ENCODE measurements around the gene FAM114A2. TPM values are rescaled to one million over a fixed set of nuclear protein-coding genes. Genes with fewer than 3 reads are reported as not detected.

The FAM114A2 gene
- total and polyA plus RNA-seq, 2 donors (not counting 1 experiment from before 2014, with no cell fraction given): 28.0 to 33.9 TPM

- H2AFZ ChIP-seq (ENCODE audit: low read length): no peak overlapping the region
- H3K9ac ChIP-seq (ENCODE audit: insufficient read depth, low read length): no peak overlapping the region
- H3K36me3 ChIP-seq (ENCODE audit: control insufficient read depth, insufficient read depth, low read length): no peaks in the 10 kb centered on the region
- no peak overlapping the region for H3K27ac ChIP-seq (ENCODE audit: insufficient read depth, low read length)
- no peaks in the 10 kb centered on the region for H4K20me1 ChIP-seq (ENCODE audit: control insufficient read depth, extremely low read depth, insufficient read depth, low read length)
- no peak for TF ChIP-seq EZH2 (IDR thresholded peaks at IDR 0.05; ENCODE audit: low read length, missing control alignments)
- TF ChIP-seq, protein P1, sequence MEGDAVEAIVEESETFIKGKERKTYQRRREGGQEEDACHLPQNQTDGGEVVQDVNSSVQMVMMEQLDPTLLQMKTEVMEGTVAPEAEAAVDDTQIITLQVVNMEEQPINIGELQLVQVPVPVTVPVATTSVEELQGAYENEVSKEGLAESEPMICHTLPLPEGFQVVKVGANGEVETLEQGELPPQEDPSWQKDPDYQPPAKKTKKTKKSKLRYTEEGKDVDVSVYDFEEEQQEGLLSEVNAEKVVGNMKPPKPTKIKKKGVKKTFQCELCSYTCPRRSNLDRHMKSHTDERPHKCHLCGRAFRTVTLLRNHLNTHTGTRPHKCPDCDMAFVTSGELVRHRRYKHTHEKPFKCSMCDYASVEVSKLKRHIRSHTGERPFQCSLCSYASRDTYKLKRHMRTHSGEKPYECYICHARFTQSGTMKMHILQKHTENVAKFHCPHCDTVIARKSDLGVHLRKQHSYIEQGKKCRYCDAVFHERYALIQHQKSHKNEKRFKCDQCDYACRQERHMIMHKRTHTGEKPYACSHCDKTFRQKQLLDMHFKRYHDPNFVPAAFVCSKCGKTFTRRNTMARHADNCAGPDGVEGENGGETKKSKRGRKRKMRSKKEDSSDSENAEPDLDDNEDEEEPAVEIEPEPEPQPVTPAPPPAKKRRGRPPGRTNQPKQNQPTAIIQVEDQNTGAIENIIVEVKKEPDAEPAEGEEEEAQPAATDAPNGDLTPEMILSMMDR (conservative IDR thresholded peaks at IDR 0.05 in 1 of 2, IDR thresholded peaks at IDR 0.05 in 1 of 2; ENCODE audit: low read depth in 1 of 2, low read length in 2 of 2): no peak
- H3K9me3 ChIP-seq (ENCODE audit: control insufficient read depth, insufficient read depth, low read depth, low read length): no peaks in the 10 kb centered on the region
- no peak overlapping the region for H3K4me2 ChIP-seq (ENCODE audit: extremely low read depth, insufficient read depth, low read length)
- DNase-seq (ENCODE audit: low read depth in 2 of 2): no peak
- H3K4me3 ChIP-seq (replicated peaks in 1 of 4; ENCODE audit: control extremely low read depth in 1 of 4, insufficient read depth in 1 of 4, low read depth in 3 of 4, low read length in 4 of 4): no peak overlapping the region
- no peaks in the 10 kb centered on the region for H3K27me3 ChIP-seq (ENCODE audit: control insufficient read depth, insufficient read depth, low read length)
- no peaks in the 10 kb centered on the region for H3K4me1 ChIP-seq (ENCODE audit: control insufficient read depth, extremely low read depth, insufficient read depth, low read length)
- no peaks in the 10 kb centered on the region for H3K79me2 ChIP-seq (ENCODE audit: control insufficient read depth, insufficient read depth, low read length)
These were observed 85.3 kb downstream of the FAM114A2 start for GRCh38 chr5:153953411-153953810.

GRCh38 chr5:153952893-153953292, 85.8 kb downstream of the FAM114A2 start:
- no peak overlapping the region for H3K27ac ChIP-seq (ENCODE audit: insufficient read depth, low read length)
- no peaks in the 10 kb centered on the region for H3K9me3 ChIP-seq (ENCODE audit: control insufficient read depth, insufficient read depth, low read depth, low read length)
- H3K4me1 ChIP-seq (ENCODE audit: control insufficient read depth, extremely low read depth, insufficient read depth, low read length): no peaks in the 10 kb centered on the region
- no peaks in the 10 kb centered on the region for H3K79me2 ChIP-seq (ENCODE audit: control insufficient read depth, insufficient read depth, low read length)
- no peak overlapping the region for H3K4me2 ChIP-seq (ENCODE audit: extremely low read depth, insufficient read depth, low read length)
- H3K9ac ChIP-seq (ENCODE audit: insufficient read depth, low read length): no peak overlapping the region
- H4K20me1 ChIP-seq (ENCODE audit: control insufficient read depth, extremely low read depth, insufficient read depth, low read length): no peaks in the 10 kb centered on the region
- TF ChIP-seq EZH2 (IDR thresholded peaks at IDR 0.05; ENCODE audit: low read length, missing control alignments): no peak
- TF ChIP-seq, protein P1 (conservative IDR thresholded peaks at IDR 0.05 in 1 of 2, IDR thresholded peaks at IDR 0.05 in 1 of 2; ENCODE audit: low read depth in 1 of 2, low read length in 2 of 2): no peak
- peak; percentile 4 to 18 for DNase-seq (ENCODE audit: low read depth in 2 of 2)
- H3K4me3 ChIP-seq (replicated peaks in 1 of 4; ENCODE audit: control extremely low read depth in 1 of 4, insufficient read depth in 1 of 4, low read depth in 3 of 4, low read length in 4 of 4): no peak overlapping the region
- no peak overlapping the region for H2AFZ ChIP-seq (ENCODE audit: low read length)
- H3K36me3 ChIP-seq (ENCODE audit: control insufficient read depth, insufficient read depth, low read length): no peaks in the 10 kb centered on the region
- no peaks in the 10 kb centered on the region for H3K27me3 ChIP-seq (ENCODE audit: control insufficient read depth, insufficient read depth, low read length)

DNA sequence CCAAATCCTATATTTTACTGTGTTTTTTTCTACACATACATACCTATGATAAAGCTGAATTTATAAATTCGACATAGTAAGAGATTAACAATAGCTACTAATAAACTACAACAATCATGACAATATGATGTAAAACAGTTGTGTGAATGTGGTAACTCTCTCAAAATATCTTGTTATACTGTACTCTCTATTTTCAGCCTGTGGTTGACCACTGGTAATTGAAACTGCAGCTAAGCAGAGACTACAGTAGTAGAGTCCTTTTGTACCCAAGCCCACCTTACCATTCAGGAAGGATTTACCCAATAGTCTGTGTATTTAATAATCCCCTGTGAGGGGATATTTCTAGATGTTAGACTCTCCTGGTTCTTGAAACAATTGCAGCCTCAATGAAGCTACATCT, 86.7 kb downstream of the FAM114A2 start:
- H3K9ac ChIP-seq (ENCODE audit: insufficient read depth, low read length): no peak overlapping the region
- H3K4me3 ChIP-seq (replicated peaks in 1 of 4; ENCODE audit: control extremely low read depth in 1 of 4, insufficient read depth in 1 of 4, low read depth in 3 of 4, low read length in 4 of 4): no peak overlapping the region
- no peak for TF ChIP-seq EZH2 (IDR thresholded peaks at IDR 0.05; ENCODE audit: low read length, missing control alignments)
- H2AFZ ChIP-seq (ENCODE audit: low read length): no peak overlapping the region
- no peak for DNase-seq (ENCODE audit: low read depth in 2 of 2)
- H3K36me3 ChIP-seq (ENCODE audit: control insufficient read depth, insufficient read depth, low read length): no peaks in the 10 kb centered on the region
- no peaks in the 10 kb centered on the region for H3K27me3 ChIP-seq (ENCODE audit: control insufficient read depth, insufficient read depth, low read length)
- no peaks in the 10 kb centered on the region for H4K20me1 ChIP-seq (ENCODE audit: control insufficient read depth, extremely low read depth, insufficient read depth, low read length)
- H3K4me2 ChIP-seq (ENCODE audit: extremely low read depth, insufficient read depth, low read length): no peak overlapping the region
- no peaks in the 10 kb centered on the region for H3K4me1 ChIP-seq (ENCODE audit: control insufficient read depth, extremely low read depth, insufficient read depth, low read length)
- H3K79me2 ChIP-seq (ENCODE audit: control insufficient read depth, insufficient read depth, low read length): no peaks in the 10 kb centered on the region
- no peak overlapping the region for H3K27ac ChIP-seq (ENCODE audit: insufficient read depth, low read length)
- H3K9me3 ChIP-seq (ENCODE audit: control insufficient read depth, insufficient read depth, low read depth, low read length): no peaks in the 10 kb centered on the region

All from fibroblast of lung (primary cell).